Measurements from ENCODE around the gene ARSI.

GRCh38 chr5:150304481-150305081, 1.9 kb upstream of the ARSI start:
- TF ChIP-seq SP1 (IDR thresholded peaks at IDR 0.05) (no peak), HDGF (IDR thresholded peaks at IDR 0.05; ENCODE audit: borderline replicate concordance) (no peak), FOXK2 (IDR thresholded peaks at IDR 0.05) (no peak), TARDBP (IDR thresholded peaks at IDR 0.05) (no peak)
